Heart right ventricle (tissue), 16 donors: ENCODE results near the gene TMEM9. TPM values are rescaled to one million over a fixed set of nuclear protein-coding genes. Genes with fewer than 3 reads are reported as not detected.

Source experiments
- ATAC-seq, 8 donors: fragments of 200-7000 bp; cut with Tn5 transposase; one replicate each; pipeline ENCODE4 v1.9.1; 2020; ENCODE audit warnings: mild to moderate bottlenecking in 8 of 8, moderate library complexity in 8 of 8, moderate number of reproducible peaks in 1 of 8
- DNase-seq, 2 donors: peaks; one replicate each; pipeline ENCODE4 v3.0.0-alpha.2; 2020
- H3K27ac ChIP-seq, 10 donors: fragments of 200-600 bp; sonication (generic) in 2 of 10; one replicate each; pipeline versions ENCODE4 v1.5.0 to v1.8.0; 2020 to 2022; ENCODE audit warnings: mild to moderate bottlenecking in 3 of 10
- H3K27me3 ChIP-seq, 7 donors: fragments of 200-600 bp; one replicate each; pipeline ENCODE4 v1.8.0; 2021 to 2022; ENCODE audit warnings: mild to moderate bottlenecking in 2 of 7
- H3K36me3 ChIP-seq, 9 donors: fragments of 200-600 bp; sonication (generic) in 1 of 9; one replicate each; pipeline versions ENCODE4 v1.5.0 to v1.8.0; 2020 to 2022; ENCODE audit warnings: mild to moderate bottlenecking in 2 of 9
- H3K4me1 ChIP-seq, 9 donors: fragments of 200-600 bp; sonication (generic) in 1 of 9; one replicate each; pipeline versions ENCODE4 v1.5.0 to v1.8.0; 2020 to 2022; ENCODE audit warnings: mild to moderate bottlenecking in 4 of 9
- H3K4me3 ChIP-seq, 10 donors: fragments of 200-600 bp; sonication (generic) in 2 of 10; one replicate each; pipeline versions ENCODE4 v1.5.0 to v1.8.0; 2020 to 2022; ENCODE audit warnings: mild to moderate bottlenecking in 7 of 10, moderate library complexity in 2 of 10
- H3K9me3 ChIP-seq, 11 donors: fragments of 200-600 bp in 10 of 11; sonication (generic) in 2 of 11; one replicate each; pipeline versions ENCODE4 v1.5.0 to v1.8.0; 2013 to 2022; ENCODE audit warnings: mild to moderate bottlenecking in 2 of 11, control low read depth in 1 of 11, moderate library complexity in 1 of 11
- CTCF ChIP-seq, 9 donors: fragments of 200-600 bp; sonication (generic) in 2 of 9; IDR thresholded peaks; one replicate each; pipeline versions ENCODE4 v1.5.0 to v1.8.0; 2021 to 2022; ENCODE audit warnings: antibody characterized with exemption in 9 of 9, mild to moderate bottlenecking in 5 of 9, moderate library complexity in 1 of 9
- WGBS, 2 donors: extraction: QIAGEN DNeasy Blood & Tissue Kit; methylation state at CpG; one replicate each; pipeline ENCODE4 v1.1.7; 2013; ENCODE audit warnings: inconsistent platforms in 1 of 2; 5-methylcytosine and 5-hydroxymethylcytosine counted together
- intact Hi-C, 10 donors: fragments of 100-400 bp; cut with DNase I; formaldehyde crosslinking; loops; one replicate each; pipeline versions ENCODE4 v1.11.1 to v1.14.2; 2022
- polyA plus RNA-seq, 2 donors: library from polyadenylated mRNA; stranded (reverse); fragments of 200-250 nt; gene quantifications; one replicate each; pipeline ENCODE4 v1.2.3, GENCODE V29; 2013
- total RNA-seq, 10 donors: library from RNA; stranded (reverse); fragmentation: NEBNext Ultra II Directional in 3 of 10; extraction: Animal tissue kit (Norgen Biotek cat#: 25700) in 3 of 10; gene quantifications; one replicate each; pipeline versions ENCODE4 v1.2.1 to v1.2.4, GENCODE V29; 2021 to 2023
- donor health status: Arrhythmogenic right ventricular cardiomyopathy.
- donor health status: ischemic (EF 13 %, LVEDD 7.1; RV severe dilation, severe dysfunction).
- donor health status: healthy with polysubstance abuse.
- donor health status: DM: no; HTN: yes; CAD: no.
- donor health status: DM: no; HTN: no; CAD: no.
- donor health status: ischemic (EF 25% LVEDD 6.9; RV normal size, moderate dysfunction).
- donor health status: ischemic (EF 25% LVEDD 5.7; RV mildly dilated, moderate dysfunction).
- donor health status: healthy.
- donor health status: DM: yes; HTN: yes; CAD: no.
- donor health status: Ischemic cardiomyopathy.
- donor health status: ischemic (EF 35%, LVEDD 5.7; RV mildly dilated, moderate dysfunction).
- donor health status: nonischemic (EF 11% LVEDD 7.7; RV severe dilation, severe dysfunction).
- donor health status: DM: yes; HTN: yes; CAD: no.
- donor health status: PGD.
- donor health status: ischemic (EF 29% LVEDD 5.4; RV normal size, mild dysfunction).
- donor health status: nonischemic (EF 23%, LVEDD 6.1; RV moderate dilation, normal function).

The TMEM9 gene
- total and polyA plus RNA-seq, 12 donors, result 19.6 to 49.6 (median 25.4) TPM

GRCh38 chr1:201114245-201115131 is 39.8 kb downstream of the TMEM9 start:
- Histone ChIP-seq H3K9me3 (no peaks in the 10 kb centered on the region), H3K27ac (peak overlapping the region in 1 of 10 donors; percentile 26), H3K36me3 (no peaks in the 10 kb centered on the region), H3K27me3 (peaks cover 0 to 60% (median 46%) of the 10 kb centered on the region in 7 donors), H3K4me1 (peaks cover 0 to 16% (median 8%) of the 10 kb centered on the region in 9 donors), H3K4me3 (peak overlapping the region; percentile 39 to 65 (median 57))
- peak; percentile 79 to 82 for DNase-seq
- peak; percentile 88 to 96 (median 93) for ATAC-seq
- intact Hi-C loops, result loop anchor here in 9 of 10 donors (1.0 to 10.0 kb wide), 4 partner anchors 142 to 490 kb away; partner anchors contain the start of gene KIF14 (in 1 of the 9)
- peak; percentile 62 to 89 (median 80) for TF ChIP-seq CTCF (IDR thresholded peaks at IDR 0.05)
- 3 to 4% methylated on average over 88 of the region's 88 CpGs for WGBS, 2 donors

GRCh38 chr1:201113451-201114244 is 40.6 kb downstream of the TMEM9 start:
- Histone ChIP-seq H3K9me3 (no peaks in the 10 kb centered on the region), H3K4me1 (peaks cover 0 to 12% (median 8%) of the 10 kb centered on the region in 9 donors), H3K4me3 (peak overlapping the region in 5 of 10 donors; percentile 41 to 63 (median 59)), H3K27me3 (peaks cover 0 to 52% (median 41%) of the 10 kb centered on the region in 7 donors), H3K27ac (no peak overlapping the region), H3K36me3 (no peaks in the 10 kb centered on the region)
- DNase-seq (no peak), ATAC-seq (no peak)
- TF ChIP-seq CTCF (IDR thresholded peaks at IDR 0.05), result no peak
- WGBS, 2 donors, result 41 to 46% methylated on average over 17 of the region's 17 CpGs
- intact Hi-C loops, result loop anchor here in 8 of 10 donors (1.0 to 10.0 kb wide), 4 partner anchors 141 to 489 kb away; partner anchors contain the start of gene KIF14 (in 1 of the 8)

GRCh38 chr1:201112926-201113325 is 41.3 kb downstream of the TMEM9 start:
- Histone ChIP-seq H3K36me3 (no peaks in the 10 kb centered on the region), H3K27me3 (peaks cover 0 to 46% (median 34%) of the 10 kb centered on the region in 7 donors), H3K4me3 (no peak overlapping the region), H3K27ac (no peak overlapping the region), H3K9me3 (no peaks in the 10 kb centered on the region), H3K4me1 (peaks cover 0 to 12% (median 8%) of the 10 kb centered on the region in 9 donors)
- ATAC-seq (no peak), DNase-seq (no peak)
- 90 to 93% methylated on average over 3 of the region's 3 CpGs for WGBS, 2 donors
- TF ChIP-seq CTCF (IDR thresholded peaks at IDR 0.05), result no peak
- intact Hi-C loops, result loop anchor here in 6 of 10 donors (5.0 to 10.0 kb wide), 2 partner anchors 141 to 488 kb away; partner anchors contain the start of gene KIF14 (in 1 of the 6)
